Natural killer cell (primary cell): ENCODE results near the gene CNKSR3. TPM values are rescaled to one million over a fixed set of nuclear protein-coding genes. Genes with fewer than 3 reads are reported as not detected.

Experiments
- ATAC-seq, 3 donors: fragments of 150-1000 bp in 2 of 3; fragments of 200-7000 bp in 1 of 3; cut with Tn5 transposase; 1 replicate in 1 of 3; 2 replicates in 2 of 3; pipeline ENCODE4 v1.10.0; 2021; ENCODE audit warnings: mild to moderate bottlenecking in 2 of 3, moderate library complexity in 2 of 3
- DNase-seq, 2 donors: peaks; one replicate each; pipeline versions ENCODE4 v3.0.0 to v3.0.0-alpha.2; 2013 to 2021; ENCODE audit warnings: mixed read lengths in 1 of 2
- H3K27ac ChIP-seq: one replicate; pipeline ENCODE4 v1.5.1; 2013; ENCODE audit warnings: mild to moderate bottlenecking, low read length
- H3K27me3 ChIP-seq: one replicate; pipeline ENCODE4 v1.6.1; 2013; ENCODE audit warnings: low read length; ENCODE audit not compliant: control insufficient read depth, insufficient read depth
- H3K36me3 ChIP-seq: one replicate; pipeline ENCODE4 v1.6.1; 2013; ENCODE audit warnings: low read length; ENCODE audit not compliant: control insufficient read depth, insufficient read depth
- H3K4me1 ChIP-seq: one replicate; pipeline ENCODE4 v1.6.1; 2013; ENCODE audit warnings: low read length; ENCODE audit not compliant: control insufficient read depth, insufficient read depth
- H3K4me3 ChIP-seq: one replicate; pipeline ENCODE4 v1.5.1; 2013; ENCODE audit warnings: low read length
- H3K9me3 ChIP-seq: one replicate; pipeline ENCODE4 v1.6.1; 2013; ENCODE audit warnings: low read length; ENCODE audit not compliant: control insufficient read depth, insufficient read depth
- H3K27ac Mint-ChIP-seq, 2 donors: one replicate each; pipeline ENCODE4 v1.8.0; 2022; ENCODE audit warnings: mild to moderate bottlenecking in 2 of 2, mixed read lengths in 2 of 2, moderate library complexity in 1 of 2
- H3K27me3 Mint-ChIP-seq, 2 donors: one replicate each; pipeline ENCODE4 v1.8.0; 2022; ENCODE audit warnings: low read depth in 2 of 2, mixed read lengths in 2 of 2
- H3K36me3 Mint-ChIP-seq: one replicate; pipeline ENCODE4 v1.8.0; 2022; ENCODE audit warnings: mixed read lengths
- H3K4me1 Mint-ChIP-seq, 2 donors: one replicate each; pipeline ENCODE4 v1.8.0; 2022; ENCODE audit warnings: mixed read lengths in 2 of 2
- H3K4me3 Mint-ChIP-seq: one replicate; pipeline ENCODE4 v1.8.0; 2022; ENCODE audit warnings: mild to moderate bottlenecking, moderate library complexity, mixed read lengths
- H3K9me3 Mint-ChIP-seq, 2 donors: one replicate each; pipeline ENCODE4 v1.8.0; 2022; ENCODE audit warnings: mixed read lengths in 2 of 2
- WGBS: methylation state at CpG from one replicate; pipeline ENCODE4 v1.1.7; 2013; ENCODE audit warnings: missing lambda C conversion rate; ENCODE audit not compliant: insufficient coverage; 5-methylcytosine and 5-hydroxymethylcytosine counted together
- intact Hi-C: fragments of 100-400 bp; cut with micrococcal nuclease; formaldehyde crosslinking; loops from one replicate; pipeline ENCODE4 v1.14.2; 2022
- total RNA-seq, 4 donors: library from RNA; stranded (reverse); fragments of 120-200 nt in 1 of 4; gene quantifications; one replicate each; pipeline versions ENCODE4 v1.2.3 to v1.2.4, GENCODE V29; 2013 to 2022
- TF ChIP-seq, protein P1 (sequence below): fragments of 200-600 bp; IDR thresholded peaks from one replicate; pipeline ENCODE4 v1.8.0; 2022; ENCODE audit warnings: antibody characterized with exemption

CNKSR3 gene
- total RNA-seq, 3 donors from 2014 or later (not counting 1 experiment from before 2014, with no cell fraction given): 0.18 TPM; not detected in 2

- no peaks in the 10 kb centered on the region for H3K27me3 ChIP-seq
- WGBS: 69% methylated on average over 8 of the region's 8 CpGs
- Mint-ChIP-seq H3K27ac (no peak overlapping the region), H3K36me3 (no peaks in the 10 kb centered on the region), H3K27me3 (peaks cover 0 to 5% of the 10 kb centered on the region in 2 donors), H3K4me3 (no peak overlapping the region), H3K9me3 (no peaks in the 10 kb centered on the region), H3K4me1 (no peaks in the 10 kb centered on the region)
- no peaks in the 10 kb centered on the region for H3K9me3 ChIP-seq
- ATAC-seq (no peak), DNase-seq (no peak)
- H3K27ac ChIP-seq: no peak overlapping the region
- no peaks in the 10 kb centered on the region for H3K4me1 ChIP-seq
- H3K4me3 ChIP-seq: no peak overlapping the region
- TF ChIP-seq, protein P1, sequence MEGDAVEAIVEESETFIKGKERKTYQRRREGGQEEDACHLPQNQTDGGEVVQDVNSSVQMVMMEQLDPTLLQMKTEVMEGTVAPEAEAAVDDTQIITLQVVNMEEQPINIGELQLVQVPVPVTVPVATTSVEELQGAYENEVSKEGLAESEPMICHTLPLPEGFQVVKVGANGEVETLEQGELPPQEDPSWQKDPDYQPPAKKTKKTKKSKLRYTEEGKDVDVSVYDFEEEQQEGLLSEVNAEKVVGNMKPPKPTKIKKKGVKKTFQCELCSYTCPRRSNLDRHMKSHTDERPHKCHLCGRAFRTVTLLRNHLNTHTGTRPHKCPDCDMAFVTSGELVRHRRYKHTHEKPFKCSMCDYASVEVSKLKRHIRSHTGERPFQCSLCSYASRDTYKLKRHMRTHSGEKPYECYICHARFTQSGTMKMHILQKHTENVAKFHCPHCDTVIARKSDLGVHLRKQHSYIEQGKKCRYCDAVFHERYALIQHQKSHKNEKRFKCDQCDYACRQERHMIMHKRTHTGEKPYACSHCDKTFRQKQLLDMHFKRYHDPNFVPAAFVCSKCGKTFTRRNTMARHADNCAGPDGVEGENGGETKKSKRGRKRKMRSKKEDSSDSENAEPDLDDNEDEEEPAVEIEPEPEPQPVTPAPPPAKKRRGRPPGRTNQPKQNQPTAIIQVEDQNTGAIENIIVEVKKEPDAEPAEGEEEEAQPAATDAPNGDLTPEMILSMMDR: no peak
- no peaks in the 10 kb centered on the region for H3K36me3 ChIP-seq
- intact Hi-C loops: no loop called here
Observed at GRCh38 chr6:154410619-154411072, 99.8 kb downstream of the CNKSR3 start.

DNA sequence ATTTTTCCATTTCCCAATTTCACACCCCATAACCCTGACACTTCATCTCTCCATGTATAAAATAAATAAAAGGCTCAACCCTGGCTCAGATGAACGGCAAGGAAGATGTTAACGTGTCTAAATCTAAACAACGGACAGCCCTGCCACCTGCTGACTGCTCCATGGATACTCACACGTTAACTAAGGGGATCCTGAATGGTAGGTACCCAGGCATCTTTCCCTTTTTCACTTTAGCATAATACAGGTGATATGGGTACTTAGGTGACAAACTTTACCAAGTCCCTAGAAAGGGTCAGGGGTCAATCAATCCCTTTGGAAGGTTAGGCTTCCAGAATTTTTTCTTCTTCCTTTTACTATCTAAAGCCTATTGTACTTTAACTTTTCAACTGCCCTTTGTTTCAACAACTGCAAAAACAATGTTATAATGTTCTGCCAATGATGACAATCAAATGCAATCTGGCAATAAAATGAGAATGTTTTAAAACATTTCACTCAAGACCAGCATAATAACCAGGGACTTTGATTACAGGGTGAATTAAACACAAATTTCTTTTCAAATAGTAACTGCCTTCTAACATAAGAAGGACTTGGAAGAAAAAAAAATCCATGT is 101.5 kb downstream of the CNKSR3 start:
- TF ChIP-seq, protein P1: no peak
- 81% methylated on average over 4 of the region's 4 CpGs for WGBS
- peaks cover 0 to 5% of the 10 kb centered on the region in 2 donors for H3K27me3 Mint-ChIP-seq
- Histone ChIP-seq H3K9me3 (no peaks in the 10 kb centered on the region), H3K27me3 (no peaks in the 10 kb centered on the region), H3K4me3 (no peak overlapping the region), H3K27ac (no peak overlapping the region), H3K4me1 (no peaks in the 10 kb centered on the region), H3K36me3 (no peaks in the 10 kb centered on the region)
- H3K27ac Mint-ChIP-seq: no peak overlapping the region
- H3K36me3 Mint-ChIP-seq: no peaks in the 10 kb centered on the region
- intact Hi-C loops: no loop called here
- no peak overlapping the region for H3K4me3 Mint-ChIP-seq
- no peaks in the 10 kb centered on the region for H3K4me1 Mint-ChIP-seq
- peak in 1 of 2 donors; percentile 30 for DNase-seq
- ATAC-seq: peak in 1 of 3 donors; percentile 34
- H3K9me3 Mint-ChIP-seq: no peaks in the 10 kb centered on the region

GRCh38 chr6:154407440-154407839 is 103.0 kb downstream of the CNKSR3 start:
- Mint-ChIP-seq H3K27me3 (peaks cover 0 to 5% of the 10 kb centered on the region in 2 donors), H3K4me3 (no peak overlapping the region), H3K4me1 (no peaks in the 10 kb centered on the region), H3K27ac (no peak overlapping the region), H3K36me3 (no peaks in the 10 kb centered on the region), H3K9me3 (no peaks in the 10 kb centered on the region)
- 92% methylated on average over 5 of the region's 5 CpGs for WGBS
- H3K4me1 ChIP-seq: no peaks in the 10 kb centered on the region
- ATAC-seq (no peak), DNase-seq (no peak)
- no peak overlapping the region for H3K4me3 ChIP-seq
- TF ChIP-seq, protein P1: no peak
- H3K27me3 ChIP-seq: no peaks in the 10 kb centered on the region
- H3K36me3 ChIP-seq: no peaks in the 10 kb centered on the region
- intact Hi-C loops: no loop called here
- no peaks in the 10 kb centered on the region for H3K9me3 ChIP-seq
- no peak overlapping the region for H3K27ac ChIP-seq

- Histone ChIP-seq H3K4me3 (no peak overlapping the region), H3K9me3 (no peaks in the 10 kb centered on the region), H3K27me3 (no peaks in the 10 kb centered on the region), H3K4me1 (no peaks in the 10 kb centered on the region), H3K27ac (no peak overlapping the region), H3K36me3 (no peaks in the 10 kb centered on the region)
- intact Hi-C loops: no loop called here
- no peaks in the 10 kb centered on the region for H3K36me3 Mint-ChIP-seq
- ATAC-seq (no peak), DNase-seq (no peak)
- no peak overlapping the region for H3K27ac Mint-ChIP-seq
- H3K9me3 Mint-ChIP-seq: no peaks in the 10 kb centered on the region
- H3K4me3 Mint-ChIP-seq: no peak overlapping the region
- TF ChIP-seq, protein P1: no peak
- WGBS: 90% methylated on average over 10 of the region's 10 CpGs
- no peaks in the 10 kb centered on the region for H3K4me1 Mint-ChIP-seq
- H3K27me3 Mint-ChIP-seq: peaks cover 0 to 2% of the 10 kb centered on the region in 2 donors
Observed at GRCh38 chr6:154406869-154407268, 103.6 kb downstream of the CNKSR3 start.
